Suprapubic skin (tissue), 4 donors: ENCODE data around the gene CD2AP. TPM values are rescaled to one million over a fixed set of nuclear protein-coding genes. Genes with fewer than 3 reads are reported as not detected.
"Not testable (repeated sequence)": the region's sequence is repeated elsewhere in the genome, so short reads cannot be mapped to it uniquely, and the experiment has no call there.

Experiments
- DNase-seq, 2 donors: peaks; one replicate each; pipeline ENCODE4 v3.0.0-alpha.2; 2019; ENCODE audit warnings: low spot score in 2 of 2
- H3K27ac ChIP-seq: fragments of 200-600 bp; sonication (generic); one replicate; pipeline ENCODE4 v1.5.1; 2019
- H3K27me3 ChIP-seq: fragments of 200-600 bp; sonication (generic); one replicate; pipeline ENCODE4 v1.5.1; 2019
- H3K36me3 ChIP-seq: fragments of 200-600 bp; sonication (generic); one replicate; pipeline ENCODE4 v1.5.1; 2019
- H3K4me1 ChIP-seq: fragments of 200-600 bp; sonication (generic); one replicate; pipeline ENCODE4 v1.5.1; 2019
- H3K4me3 ChIP-seq: fragments of 200-600 bp; sonication (generic); one replicate; pipeline ENCODE4 v1.5.1; 2019; ENCODE audit warnings: mild to moderate bottlenecking
- H3K9me3 ChIP-seq: fragments of 200-600 bp; sonication (generic); one replicate; pipeline ENCODE4 v1.5.1; 2019
- EP300 ChIP-seq: sonication (generic); formaldehyde crosslinking; IDR thresholded peaks from one replicate; pipeline ENCODE4 v1.6.1; 2017; ENCODE audit warnings: antibody characterized with exemption
- POLR2A ChIP-seq, 2 donors: fragments of 450-650 bp; IDR thresholded peaks; one replicate each; pipeline ENCODE4 v1.6.1; 2017; ENCODE audit warnings: antibody characterized with exemption in 2 of 2, mild to moderate bottlenecking in 2 of 2, moderate library complexity in 2 of 2
- POLR2AphosphoS5 ChIP-seq, 3 donors: sonication (generic); formaldehyde crosslinking; IDR thresholded peaks; one replicate each; pipeline ENCODE4 v1.6.1; 2017; ENCODE audit warnings: antibody characterized with exemption in 3 of 3
- WGBS: methylation state at CpG from one replicate; pipeline ENCODE4 v1.1.5; 2018; 5-methylcytosine and 5-hydroxymethylcytosine counted together
- total RNA-seq, 4 donors: library from RNA; depleted of rRNA; stranded (reverse); fragments of >200 nt; gene quantifications; one replicate each; pipeline ENCODE4 v1.1.0, GENCODE V29; 2016
- TF ChIP-seq, protein P1 (sequence below), 2 donors: fragments of 200-600 bp in 1 of 2; fragments of 450-650 bp in 1 of 2; sonication (generic) in 1 of 2; IDR thresholded peaks; one replicate each; pipeline ENCODE4 v1.5.1; 2016 to 2019; ENCODE audit warnings: antibody characterized with exemption in 2 of 2, mild to moderate bottlenecking in 1 of 2, moderate library complexity in 1 of 2

Gene CD2AP
- total RNA-seq, 4 donors from 2014 or later = 20.4 to 41.8 (median 28.3) TPM

DNA sequence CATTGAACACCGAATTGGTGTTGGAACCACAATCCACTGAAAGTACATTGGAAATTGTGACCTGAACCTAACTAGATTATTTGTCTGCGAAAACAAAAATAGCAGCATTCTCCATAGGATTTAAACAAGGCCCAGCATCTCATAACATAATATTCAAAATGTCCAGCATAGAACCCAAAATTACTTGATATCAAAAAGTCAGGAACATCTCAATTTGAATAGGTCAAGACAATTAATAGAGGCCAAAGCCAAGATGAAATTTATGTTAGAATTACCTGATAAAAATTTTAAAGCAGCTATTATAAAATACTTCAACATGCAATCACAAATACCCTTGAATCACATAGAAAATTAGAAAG is 42.4 kb upstream of the CD2AP start:
- Histone ChIP-seq H3K4me3 (no peak overlapping the region), H3K27me3 (no peaks in the 10 kb centered on the region), H3K36me3 (no peaks in the 10 kb centered on the region), H3K27ac (no peak overlapping the region), H3K4me1 (no peaks in the 10 kb centered on the region), H3K9me3 (no peaks in the 10 kb centered on the region)
- TF ChIP-seq POLR2A (IDR thresholded peaks at IDR 0.05) (no peak), POLR2AphosphoS5 (IDR thresholded peaks at IDR 0.05) (no peak), EP300 (no peak)
- TF ChIP-seq, protein P1, sequence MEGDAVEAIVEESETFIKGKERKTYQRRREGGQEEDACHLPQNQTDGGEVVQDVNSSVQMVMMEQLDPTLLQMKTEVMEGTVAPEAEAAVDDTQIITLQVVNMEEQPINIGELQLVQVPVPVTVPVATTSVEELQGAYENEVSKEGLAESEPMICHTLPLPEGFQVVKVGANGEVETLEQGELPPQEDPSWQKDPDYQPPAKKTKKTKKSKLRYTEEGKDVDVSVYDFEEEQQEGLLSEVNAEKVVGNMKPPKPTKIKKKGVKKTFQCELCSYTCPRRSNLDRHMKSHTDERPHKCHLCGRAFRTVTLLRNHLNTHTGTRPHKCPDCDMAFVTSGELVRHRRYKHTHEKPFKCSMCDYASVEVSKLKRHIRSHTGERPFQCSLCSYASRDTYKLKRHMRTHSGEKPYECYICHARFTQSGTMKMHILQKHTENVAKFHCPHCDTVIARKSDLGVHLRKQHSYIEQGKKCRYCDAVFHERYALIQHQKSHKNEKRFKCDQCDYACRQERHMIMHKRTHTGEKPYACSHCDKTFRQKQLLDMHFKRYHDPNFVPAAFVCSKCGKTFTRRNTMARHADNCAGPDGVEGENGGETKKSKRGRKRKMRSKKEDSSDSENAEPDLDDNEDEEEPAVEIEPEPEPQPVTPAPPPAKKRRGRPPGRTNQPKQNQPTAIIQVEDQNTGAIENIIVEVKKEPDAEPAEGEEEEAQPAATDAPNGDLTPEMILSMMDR (IDR thresholded peaks at IDR 0.05) = no peak
- WGBS = 93% methylated on average over 2 of the region's 2 CpGs
- DNase-seq = no peak

DNA sequence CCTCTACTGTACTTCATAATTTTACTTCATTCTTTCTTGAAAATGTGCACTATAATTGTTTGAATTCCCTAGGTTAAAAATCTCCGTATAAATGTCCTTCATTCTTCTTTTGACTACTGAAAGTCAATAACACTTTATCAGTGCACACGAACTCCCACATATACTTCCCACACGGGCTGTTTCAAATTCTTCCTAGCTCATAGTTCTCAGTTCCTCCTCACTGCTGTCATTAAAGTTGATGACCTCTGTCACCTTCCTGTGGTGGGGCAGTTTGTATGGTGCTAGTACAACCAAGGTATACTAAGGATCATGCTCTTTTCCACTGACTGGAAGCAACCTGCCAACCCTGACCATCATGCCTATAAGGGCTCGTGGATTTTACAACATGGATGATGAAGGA is 40.0 kb upstream of the CD2AP start:
- TF ChIP-seq, protein P1 (IDR thresholded peaks at IDR 0.05) = no peak
- TF ChIP-seq EP300 (no peak), POLR2AphosphoS5 (IDR thresholded peaks at IDR 0.05) (no peak), POLR2A (IDR thresholded peaks at IDR 0.05) (no peak)
- Histone ChIP-seq H3K4me3 (no peak overlapping the region), H3K9me3 (no peaks in the 10 kb centered on the region), H3K4me1 (peaks cover 4% of the 10 kb centered on the region), H3K27ac (no peak overlapping the region), H3K27me3 (no peaks in the 10 kb centered on the region), H3K36me3 (no peaks in the 10 kb centered on the region)
- DNase-seq = no peak
- WGBS = 70% methylated on average over 4 of the region's 4 CpGs

DNA sequence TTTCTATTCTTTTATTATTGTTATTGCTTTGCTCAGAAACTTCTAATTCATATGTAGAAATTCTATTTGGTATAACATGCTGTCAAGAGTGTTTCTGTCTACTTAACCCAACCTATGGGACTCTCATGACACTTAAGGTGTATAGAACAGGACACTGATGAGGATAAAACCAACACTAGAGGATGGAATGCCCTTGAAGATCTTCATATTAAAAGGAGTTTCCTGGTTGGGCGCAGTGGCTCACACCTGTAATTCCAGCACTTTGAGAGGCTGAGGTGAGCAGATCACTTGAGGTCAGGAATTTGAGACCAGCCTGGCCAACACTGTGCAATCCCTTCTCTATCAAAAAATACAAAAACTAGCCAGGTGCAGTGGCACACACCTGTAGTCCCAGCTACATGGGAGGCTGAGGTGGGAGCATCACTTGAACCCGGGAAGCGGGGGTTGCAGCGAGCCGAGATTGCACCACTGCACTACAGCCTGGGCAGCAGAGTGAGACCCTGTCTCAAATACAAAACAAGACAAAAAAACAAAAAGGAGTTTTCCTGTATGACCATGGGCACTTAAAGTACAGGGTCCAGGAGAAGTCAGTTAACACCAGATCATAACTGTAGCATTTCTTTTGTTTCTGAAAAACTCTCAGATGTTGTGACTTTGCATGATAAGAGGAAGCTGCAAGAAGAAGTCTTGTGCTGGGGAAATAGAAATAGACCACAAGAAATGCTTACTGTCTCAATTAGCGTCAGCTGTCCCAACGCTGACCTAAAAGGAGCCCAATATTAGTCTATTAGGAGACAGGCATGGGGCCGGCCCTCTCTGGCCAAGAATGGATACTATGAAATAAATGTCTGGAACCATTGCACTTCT is 38.9 kb upstream of the CD2AP start:
- H3K9me3 ChIP-seq = no peaks in the 10 kb centered on the region
- 77% methylated on average over 8 of the region's 8 CpGs for WGBS
- H3K4me1 ChIP-seq = peaks cover 4% of the 10 kb centered on the region
- no peaks in the 10 kb centered on the region for H3K36me3 ChIP-seq
- H3K27ac ChIP-seq = no peak overlapping the region
- H3K4me3 ChIP-seq = no peak overlapping the region
- TF ChIP-seq, protein P1 (IDR thresholded peaks at IDR 0.05) = no peak
- no peak for TF ChIP-seq EP300
- TF ChIP-seq POLR2AphosphoS5 (IDR thresholded peaks at IDR 0.05) = no peak
- no peak for TF ChIP-seq POLR2A (IDR thresholded peaks at IDR 0.05)
- no peak for DNase-seq
- H3K27me3 ChIP-seq = no peaks in the 10 kb centered on the region

DNA sequence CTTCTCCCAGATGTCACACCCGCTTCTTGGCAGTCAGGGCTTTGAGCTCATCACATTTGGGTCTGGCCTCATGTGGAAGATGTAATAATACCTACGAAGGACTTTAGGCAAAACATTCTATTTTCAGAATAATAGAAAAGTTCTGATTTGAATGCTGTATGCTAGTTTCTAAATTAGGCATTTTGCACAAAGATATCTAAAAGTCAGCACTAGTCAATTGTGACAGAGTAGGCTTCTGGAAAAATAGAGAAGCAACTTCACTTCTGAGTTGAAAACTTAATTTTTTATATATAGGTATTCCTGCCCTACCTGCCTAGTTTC is 38.3 kb upstream of the CD2AP start:
- Histone ChIP-seq H3K9me3 (no peaks in the 10 kb centered on the region), H3K4me3 (no peak overlapping the region), H3K27ac (no peak overlapping the region), H3K27me3 (no peaks in the 10 kb centered on the region), H3K36me3 (no peaks in the 10 kb centered on the region), H3K4me1 (peaks cover 4% of the 10 kb centered on the region)
- no peak for DNase-seq
- TF ChIP-seq POLR2A (IDR thresholded peaks at IDR 0.05) = no peak
- no peak for TF ChIP-seq POLR2AphosphoS5 (IDR thresholded peaks at IDR 0.05)
- TF ChIP-seq, protein P1 (IDR thresholded peaks at IDR 0.05) = no peak
- no peak for TF ChIP-seq EP300
- 60% methylated on average over 2 of the region's 2 CpGs for WGBS

DNA sequence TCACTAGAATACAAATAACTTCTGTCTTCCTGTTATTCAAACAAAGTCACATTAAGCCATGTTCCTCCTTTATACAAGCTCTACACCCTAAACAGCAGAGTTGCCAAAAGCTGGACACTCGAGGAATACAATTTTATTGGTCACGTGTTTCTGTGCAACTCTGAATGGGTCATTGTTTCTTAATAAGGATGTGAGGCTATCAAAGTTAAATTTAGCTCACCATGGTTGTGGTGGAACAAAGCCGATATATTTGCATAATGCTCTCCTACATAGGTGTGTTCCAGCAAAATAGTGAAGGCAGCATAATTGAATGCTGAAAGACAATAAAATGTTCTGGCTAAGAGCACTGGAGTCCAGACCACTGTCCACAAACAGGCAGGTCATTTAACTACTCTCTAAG is 36.9 kb upstream of the CD2AP start:
- no peak for DNase-seq
- Histone ChIP-seq H3K27me3 (no peaks in the 10 kb centered on the region), H3K9me3 (no peaks in the 10 kb centered on the region), H3K36me3 (no peaks in the 10 kb centered on the region), H3K27ac (no peak overlapping the region), H3K4me3 (no peak overlapping the region), H3K4me1 (peaks cover 4% of the 10 kb centered on the region)
- WGBS = 54% methylated on average over 3 of the region's 3 CpGs
- no peak for TF ChIP-seq EP300

DNA sequence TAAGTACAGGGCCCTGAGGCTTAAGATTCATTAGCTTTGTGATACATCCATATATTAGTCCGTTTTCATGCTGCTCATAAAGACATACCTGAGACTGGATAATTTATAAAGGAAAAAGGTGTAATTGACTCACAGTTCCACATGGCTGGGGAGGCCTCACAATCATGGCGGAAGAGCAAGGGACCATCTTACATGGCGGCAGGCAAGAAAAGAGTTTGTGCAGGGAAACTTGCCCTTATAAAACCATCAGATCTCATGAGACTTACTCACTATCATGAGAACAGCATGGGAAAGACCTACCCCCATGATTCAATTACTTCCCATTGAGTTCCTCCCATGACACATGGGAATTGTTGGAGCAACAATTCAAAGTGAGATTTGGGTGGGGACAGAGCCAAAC is 32.6 kb upstream of the CD2AP start:
- not testable (repeated sequence) for H3K27me3 ChIP-seq, H3K9me3 ChIP-seq, H3K36me3 ChIP-seq, DNase-seq, H3K4me3 ChIP-seq, H3K4me1 ChIP-seq, H3K27ac ChIP-seq
- 95% methylated on average over 3 of the region's 3 CpGs for WGBS
